GM18868 (cell line): ENCODE measurements around the gene PRKG1.
A peak's percentile ranks its signal among the peaks of the same experiment; 100 is the strongest.

Experiments
- ATAC-seq: cut with Tn5 transposase; IDR thresholded peaks from one replicate; pipeline ENCODE4 v1.9.1; 2021; ENCODE audit warnings: mild to moderate bottlenecking, moderate library complexity; ENCODE audit not compliant: unreplicated experiment

Gene PRKG1

GRCh38 chr10:51843966-51844365 is 769.7 kb downstream of the PRKG1 start:
- no peak for ATAC-seq

GRCh38 chr10:51846856-51847506 is 772.7 kb downstream of the PRKG1 start:
- peak; percentile 81 for ATAC-seq

GRCh38 chr10:51852297-51852696 is 778.0 kb downstream of the PRKG1 start:
- ATAC-seq, result peak; percentile 58

GRCh38 chr10:51857305-51857704 is 783.0 kb downstream of the PRKG1 start:
- ATAC-seq, result no peak

GRCh38 chr10:51860257-51860656 is 786.0 kb downstream of the PRKG1 start:
- peak; percentile 78 for ATAC-seq

GRCh38 chr10:51861051-51861450 is 786.8 kb downstream of the PRKG1 start:
- no peak for ATAC-seq

GRCh38 chr10:51861731-51862130 is 787.4 kb downstream of the PRKG1 start:
- no peak for ATAC-seq

- ATAC-seq, result no peak
Observed at GRCh38 chr10:51862149-51862548, 787.9 kb downstream of the PRKG1 start.

GRCh38 chr10:51867956-51868355 is 793.7 kb downstream of the PRKG1 start:
- no peak for ATAC-seq

- ATAC-seq, result no peak
Observed at GRCh38 chr10:51874131-51874530, 799.8 kb downstream of the PRKG1 start.

GRCh38 chr10:51875610-51876009 is 801.3 kb downstream of the PRKG1 start:
- ATAC-seq, result no peak

- ATAC-seq, result no peak
Observed at GRCh38 chr10:51876503-51876902, 802.2 kb downstream of the PRKG1 start.

- no peak for ATAC-seq
Observed at GRCh38 chr10:51876979-51877378, 802.7 kb downstream of the PRKG1 start.

GRCh38 chr10:51877636-51878035 is 803.3 kb downstream of the PRKG1 start:
- ATAC-seq, result no peak

GRCh38 chr10:51878695-51879094 is 804.4 kb downstream of the PRKG1 start:
- no peak for ATAC-seq

- ATAC-seq, result peak; percentile 96
Observed at GRCh38 chr10:51879238-51879637, 805.0 kb downstream of the PRKG1 start.

GRCh38 chr10:51881213-51881612 is 806.9 kb downstream of the PRKG1 start:
- no peak for ATAC-seq

- ATAC-seq, result no peak
Observed at GRCh38 chr10:51886438-51887068, 812.3 kb downstream of the PRKG1 start.

- ATAC-seq, result no peak
Observed at GRCh38 chr10:51888263-51888662, 814.0 kb downstream of the PRKG1 start.

GRCh38 chr10:51892313-51892712 is 818.0 kb downstream of the PRKG1 start:
- ATAC-seq, result no peak

GRCh38 chr10:51892965-51893658 is 818.8 kb downstream of the PRKG1 start:
- peak; percentile 99 for ATAC-seq
